ENCODE results near the gene RARB.

- TF ChIP-seq, protein P1, sequence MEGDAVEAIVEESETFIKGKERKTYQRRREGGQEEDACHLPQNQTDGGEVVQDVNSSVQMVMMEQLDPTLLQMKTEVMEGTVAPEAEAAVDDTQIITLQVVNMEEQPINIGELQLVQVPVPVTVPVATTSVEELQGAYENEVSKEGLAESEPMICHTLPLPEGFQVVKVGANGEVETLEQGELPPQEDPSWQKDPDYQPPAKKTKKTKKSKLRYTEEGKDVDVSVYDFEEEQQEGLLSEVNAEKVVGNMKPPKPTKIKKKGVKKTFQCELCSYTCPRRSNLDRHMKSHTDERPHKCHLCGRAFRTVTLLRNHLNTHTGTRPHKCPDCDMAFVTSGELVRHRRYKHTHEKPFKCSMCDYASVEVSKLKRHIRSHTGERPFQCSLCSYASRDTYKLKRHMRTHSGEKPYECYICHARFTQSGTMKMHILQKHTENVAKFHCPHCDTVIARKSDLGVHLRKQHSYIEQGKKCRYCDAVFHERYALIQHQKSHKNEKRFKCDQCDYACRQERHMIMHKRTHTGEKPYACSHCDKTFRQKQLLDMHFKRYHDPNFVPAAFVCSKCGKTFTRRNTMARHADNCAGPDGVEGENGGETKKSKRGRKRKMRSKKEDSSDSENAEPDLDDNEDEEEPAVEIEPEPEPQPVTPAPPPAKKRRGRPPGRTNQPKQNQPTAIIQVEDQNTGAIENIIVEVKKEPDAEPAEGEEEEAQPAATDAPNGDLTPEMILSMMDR (conservative IDR thresholded peaks at IDR 0.05; ENCODE audit: low read depth, low read length): no peak
- no peak for TF ChIP-seq EZH2 (IDR thresholded peaks at IDR 0.05; ENCODE audit: borderline replicate concordance, low read depth, low read length, poor library complexity, severe bottlenecking)
These were observed 25.5 kb downstream of the RARB start for GRCh38 chr3:25453619-25454004.
